K562 (cell line): ENCODE results near the gene NFATC2. TPM values are rescaled to one million over a fixed set of nuclear protein-coding genes. Genes with fewer than 3 reads are reported as not detected.

Experiments used
- ATAC-seq: fragments of 200-7000 bp; cut with Tn5 transposase; 3 replicates; pipeline ENCODE4 v1.9.1; 2020; ENCODE audit warnings: moderate library complexity
- BruUV-seq: library from RNA; stranded (reverse); fragments of 400-500 nt; replicated peaks from 2 replicates; lab custom pipeline; 2021; lab: Mats Ljungman, UMichigan
- CTCF ChIA-PET: fragments of 300-600 bp; formaldehyde crosslinking; extraction: SDS; loops from one replicate; lab custom pipeline; 2021; ENCODE audit warnings: low intra/inter-chr PET ratio; lab: Yijun Ruan, JAX
- POLR2A ChIA-PET: fragments of 300-600, 350-650 bp; sonication (Branson Sonifier 250); formaldehyde crosslinking; extraction: SDS; loops from one replicate; lab custom pipeline; 2021; ENCODE audit warnings: antibody characterized with exemption, inconsistent platforms; lab: Yijun Ruan, JAX
- DNase-seq, 4 experiments: peaks; one replicate each; pipeline versions ENCODE4 v3.0.0 to v3.0.0-alpha.2; 2011 to 2018; ENCODE audit warnings: low spot score in 3 of 4, mixed read lengths in 3 of 4; ENCODE audit errors: extremely low read depth in 1 of 4
- FAIRE-seq: peaks from 2 replicates; lab custom pipeline; 2011; peaks lifted over from hg19 to GRCh38; lab: Jason Lieb, UNC
- H2AFZ ChIP-seq: 2 replicates; pipeline ENCODE4 v1.6.0; 2011; ENCODE audit warnings: low read depth, low read length, control low read depth, inconsistent platforms
- H3K27ac ChIP-seq: fragments of 200-600 bp; 3 replicates; pipeline ENCODE4 v1.8.0; 2011; ENCODE audit warnings: low read depth, mild to moderate bottlenecking, control low read depth, inconsistent platforms, low read length, moderate library complexity, mixed read lengths; ENCODE audit errors: extremely low read depth
- H3K27me3 ChIP-seq, 2 experiments: fragments of 300-600 bp in 1 of 2; 2 replicates in 1 of 2; 3 replicates in 1 of 2; pipeline versions ENCODE4 v1.6.0 to v1.8.0; 2011; ENCODE audit warnings: inconsistent platforms in 2 of 2, low read length in 2 of 2, mild to moderate bottlenecking in 1 of 2, mixed read lengths in 1 of 2, moderate library complexity in 1 of 2; ENCODE audit not compliant: control insufficient read depth in 2 of 2, insufficient read depth in 2 of 2
- H3K36me3 ChIP-seq: fragments of 300-600 bp; 3 replicates; pipeline ENCODE4 v1.8.0; 2011; ENCODE audit warnings: mild to moderate bottlenecking, low read length, inconsistent platforms; ENCODE audit not compliant: control insufficient read depth, insufficient read depth
- H3K4me1 ChIP-seq, 2 experiments: fragments of 200-600 bp in 1 of 2; replicated peaks in 1 of 2; 2 replicates in 1 of 2; 3 replicates in 1 of 2; pipeline versions ENCODE4 v1.5.1 to v1.8.0; 2011; ENCODE audit warnings: inconsistent platforms in 2 of 2, low read length in 2 of 2, mild to moderate bottlenecking in 1 of 2, mixed read lengths in 1 of 2, moderate library complexity in 1 of 2; ENCODE audit not compliant: control insufficient read depth in 2 of 2, insufficient read depth in 2 of 2
- H3K4me2 ChIP-seq: 2 replicates; pipeline ENCODE4 v1.6.1; 2011; ENCODE audit warnings: low read length, control low read depth, inconsistent platforms, mixed read lengths; ENCODE audit not compliant: insufficient read depth
- H3K4me3 ChIP-seq: fragments of 200-600 bp; sonication (generic), shearing (Covaris generic); 2 replicates; pipeline ENCODE4 v1.5.1; 2016; ENCODE audit warnings: control low read depth, inconsistent platforms
- H3K79me2 ChIP-seq: fragments of 200-600 bp; 3 replicates; pipeline ENCODE4 v1.8.0; 2011; ENCODE audit warnings: low read length, inconsistent platforms; ENCODE audit not compliant: control insufficient read depth, insufficient read depth
- H3K9ac ChIP-seq, 2 experiments: 2 replicates each; pipeline versions ENCODE4 v1.6.0 to v1.6.1; 2011; ENCODE audit warnings: low read depth in 2 of 2, low read length in 2 of 2, control low read depth in 1 of 2, inconsistent platforms in 1 of 2, mild to moderate bottlenecking in 1 of 2, mixed read lengths in 1 of 2; ENCODE audit not compliant: insufficient read depth in 1 of 2
- H3K9me1 ChIP-seq: one replicate; pipeline ENCODE4 v1.6.0; 2011; ENCODE audit warnings: inconsistent platforms, mild to moderate bottlenecking, low read length, moderate library complexity; ENCODE audit not compliant: control insufficient read depth, insufficient read depth
- H3K9me3 ChIP-seq: replicated peaks from 2 replicates; pipeline ENCODE4 v1.5.1; 2011; ENCODE audit warnings: low read depth, low read length, inconsistent platforms; ENCODE audit not compliant: control insufficient read depth, insufficient read depth
- H4K20me1 ChIP-seq: replicated peaks from 2 replicates; pipeline ENCODE4 v1.6.1; 2011; ENCODE audit warnings: low read length, inconsistent platforms, mixed read lengths; ENCODE audit not compliant: control insufficient read depth, insufficient read depth
- ATF3 ChIP-seq, 2 experiments: fragments of 450-650 bp in 1 of 2; sonication (generic) in 1 of 2; formaldehyde crosslinking in 1 of 2; IDR thresholded peaks in 1 of 2; conservative IDR thresholded peaks in 1 of 2; 2 replicates each; pipeline versions ENCODE4 v1.6.1 to v1.8.1; 2016 to 2023; ENCODE audit warnings: mild to moderate bottlenecking in 2 of 2, moderate library complexity in 2 of 2, inconsistent platforms in 1 of 2, missing genetic modification reagents in 1 of 2
- ATF7 ChIP-seq: fragments of 450-650 bp; IDR thresholded peaks from 2 replicates; pipeline ENCODE4 v1.7.1; 2014; ENCODE audit warnings: mild to moderate bottlenecking, moderate library complexity
- CEBPB ChIP-seq: fragments of 450-650 bp; IDR thresholded peaks from 2 replicates; pipeline ENCODE4 v1.6.1; 2016; ENCODE audit warnings: missing genetic modification characterization, missing compliant biosample characterization
- CEBPG ChIP-seq, 3 experiments: fragments of 200-800 bp in 1 of 3; sonication (Bioruptor generic) in 1 of 3; sonication (generic) in 1 of 3; formaldehyde crosslinking in 1 of 3; IDR thresholded peaks in 2 of 3; conservative IDR thresholded peaks in 1 of 3; 2 replicates each; pipeline versions ENCODE4 v1.6.1 to v1.8.0; 2016 to 2022; ENCODE audit warnings: missing compliant biosample characterization in 2 of 3, missing genetic modification characterization in 2 of 3, mild to moderate bottlenecking in 1 of 3, missing genetic modification reagents in 1 of 3
- L3MBTL2 ChIP-seq: fragments of 450-650 bp; IDR thresholded peaks from 2 replicates; pipeline ENCODE4 v1.6.1; 2016; ENCODE audit warnings: mild to moderate bottlenecking, moderate library complexity
- SMAD4 ChIP-seq: fragments of 250-450 bp; sonication (Bioruptor Pico); conservative IDR thresholded peaks from 2 replicates; pipeline ENCODE4 v1.8.0; 2021; ENCODE audit warnings: inconsistent platforms, mild to moderate bottlenecking, moderate library complexity
- ZNF384 ChIP-seq: IDR thresholded peaks from 2 replicates; pipeline ENCODE4 v1.6.1; 2012; ENCODE audit warnings: low read depth, low read length, improper control_type of control experiment
- WGBS: fragments of 100-300 bp; shearing (Covaris generic); methylation state at CpG from one replicate; pipeline ENCODE4 v1.1.6; 2016; ENCODE audit warnings: low coverage, mixed read lengths; ENCODE audit not compliant: insufficient coverage; ENCODE audit errors: missing lambda C conversion rate; 5-methylcytosine and 5-hydroxymethylcytosine counted together
- in situ Hi-C: fragments of 300-500 bp; cut with MboI; formaldehyde crosslinking; loops from 4 replicates; pipeline ENCODE4 v1.15.0; 2018; ENCODE audit warnings: inconsistent platforms, mixed read lengths
- intact Hi-C: fragments of 100-400 bp; cut with micrococcal nuclease; formaldehyde crosslinking; loops from 2 replicates; pipeline ENCODE4 v1.14.2; 2022
- polyA plus RNA-seq, 8 experiments: library from polyadenylated mRNA; depleted of rRNA in 4 of 8; stranded (reverse) in 5 of 8; unstranded in 3 of 8; fragments of >200 nt; fragmentation: Nextera tagmentation in 2 of 8; fragmentation: Illumina TruSeq in 1 of 8; extraction: Ambion mirVana in 2 of 8; extraction: Trizol in 1 of 8; gene quantifications; 2 replicates each; pipeline versions ENCODE4 v1.2.1 to v1.2.3, GENCODE V29; 2011 to 2014; ENCODE audit warnings: inconsistent platforms in 1 of 8, missing spikeins in 1 of 8
- total RNA-seq, 7 experiments: library from RNA; depleted of rRNA in 6 of 7; stranded (reverse); fragments of >200 nt in 6 of 7; fragmentation: Illumina TruSeq in 2 of 7; extraction: Trizol in 2 of 7; gene quantifications; 2 replicates each; pipeline versions ENCODE4 v1.2.1 to v1.2.3, GENCODE V29; 2011 to 2021; ENCODE audit warnings: low replicate concordance in 1 of 7

The NFATC2 gene
- total and polyA plus RNA-seq, 9 of the 15 experiments (the other 6 are each of a cell fraction or from before 2014, with no cell fraction given): 1.9 to 11.2 (median 3.0) TPM

DNA sequence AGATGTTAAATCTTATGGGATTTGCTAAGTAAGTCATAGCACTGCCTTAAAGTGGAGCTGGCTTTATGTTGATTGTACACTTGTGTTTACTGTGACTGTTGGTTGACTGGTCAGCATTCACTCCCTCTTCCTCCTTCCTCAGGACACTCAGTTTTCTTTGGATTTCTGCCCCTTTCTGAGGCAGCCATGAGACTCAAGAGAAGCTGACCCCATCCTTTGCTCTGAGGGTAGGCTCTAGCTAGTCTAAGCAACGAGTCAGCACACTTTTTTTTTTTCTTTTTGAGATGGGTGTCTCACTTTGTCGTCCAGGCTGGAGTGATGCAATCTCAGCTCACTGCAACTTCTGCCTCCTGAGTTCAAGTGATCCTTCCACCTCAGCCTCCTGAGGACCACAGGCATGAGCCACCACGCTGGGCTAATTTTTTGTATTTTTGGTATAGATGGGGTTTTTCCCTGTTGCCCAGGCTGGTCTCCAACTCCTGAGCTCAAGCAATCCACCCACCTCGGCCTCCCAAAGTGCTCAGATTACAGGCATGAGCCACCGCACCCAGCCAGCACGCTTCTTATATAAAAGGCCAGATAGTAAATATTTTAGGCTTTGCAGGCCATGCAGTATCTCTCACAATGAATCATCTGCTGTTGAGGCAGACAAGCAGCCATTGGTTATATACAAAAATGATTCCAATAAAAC, 191.4 kb downstream of the NFATC2 start:
- 20% methylated on average over 5 of the region's 6 CpGs for WGBS
- H2AFZ ChIP-seq: no peak overlapping the region; the same call in 1 of the 2 replicates
- H4K20me1 ChIP-seq: no peaks in the 10 kb centered on the region
- ATAC-seq (no peak; the same call in 2 of the 3 replicates), FAIRE-seq (no peak), DNase-seq (no peak)
- H3K9ac ChIP-seq: no peak overlapping the region
- ChIA-PET POLR2A (interaction anchor here (1.1 kb wide), 1 partner anchor 12 kb away, joined by 4 read pairs; no protein-coding TSS in a partner anchor), CTCF (no interaction called here)
- H3K4me1 ChIP-seq: peaks cover 3 to 11% of the 10 kb centered on the region in 2 experiments; a peak in 3 of 5 replicates
- H3K79me2 ChIP-seq: no peaks in the 10 kb centered on the region
- H3K4me3 ChIP-seq: no peak overlapping the region
- intact Hi-C loops: no loop called here
- no peaks in the 10 kb centered on the region for H3K36me3 ChIP-seq
- in situ Hi-C loops: no loop called here
- no TSS peak for BruUV-seq
- no peaks in the 10 kb centered on the region for H3K9me3 ChIP-seq
- H3K4me2 ChIP-seq: no peak overlapping the region
- H3K27me3 ChIP-seq: peaks cover 0 to 9% of the 10 kb centered on the region in 2 experiments; a peak in 3 of 5 replicates
- TF ChIP-seq ZNF384 (0 out of 2 replicates have a peak, but pooled peaks have one; percentile 19), ATF7 (0 out of 2 replicates have a peak, but pooled peaks have one; percentile 31), ATF3 (IDR thresholded peaks at IDR 0.05) (peak; percentile 81), ATF3 (CRISPR knock-in tag; conservative IDR thresholded peaks at IDR 0.05) (no peak), CEBPB (peak; percentile 59; the same call in 1 of the 2 replicates), CEBPG (CRISPR knock-in tag; IDR thresholded peaks at IDR 0.05) (peak; percentile 83), CEBPG (tag; conservative IDR thresholded peaks at IDR 0.05 in 1 of 2, IDR thresholded peaks at IDR 0.05 in 1 of 2) (peak; percentile 84 to 93), L3MBTL2 (no peak), SMAD4 (CRISPR knock-in tag) (no peak)
- H3K9me1 ChIP-seq: peaks cover 2% of the 10 kb centered on the region
- no peak overlapping the region for H3K27ac ChIP-seq
